Measurements from ENCODE around the gene LSP1. TPM values are rescaled to one million over a fixed set of nuclear protein-coding genes. Genes with fewer than 3 reads are reported as not detected.

LSP1 gene
- total RNA-seq, 2 experiments from 2014 or later: 228 to 232 TPM

- H3K27me3 ChIP-seq (ENCODE audit: control insufficient read depth in 1 of 2, insufficient read depth in 2 of 2, low read length in 2 of 2): no peaks in the 10 kb centered on the region
- Mint-ChIP-seq H3K36me3 (ENCODE audit: low read depth) (no peaks in the 10 kb centered on the region), H3K4me3 (no peak overlapping the region), H3K27me3 (peaks cover 12% of the 10 kb centered on the region), H3K27ac (no peak overlapping the region), H3K9me3 (no peaks in the 10 kb centered on the region), H3K4me1 (ENCODE audit: low read depth) (peaks cover 11% of the 10 kb centered on the region)
- no peaks in the 10 kb centered on the region for H3K9me3 ChIP-seq (ENCODE audit: control insufficient read depth in 1 of 2, insufficient read depth in 1 of 2, low read length in 2 of 2)
- no peak for ATAC-seq (ENCODE audit: poor library complexity)
- no peak overlapping the region for H3K27ac ChIP-seq (ENCODE audit: low read depth in 1 of 2, low read length in 2 of 2)
- intact Hi-C loops (cut with DNase I, micrococcal nuclease): loop anchor here in 1 of 2 experiments (1.0 to 5.0 kb wide), 2 partner anchors 24 to 35 kb away; no protein-coding TSS in a partner anchor
- POLR2A ChIA-PET: interaction anchor here (0.9 to 2.8 kb wide), 7 partner anchors 27 to 68 kb away, joined by 3 to 40 read pairs (median 7); partner anchors contain the start of genes LSP1 and PRR33
- peaks cover 29% of the 10 kb centered on the region for H3K4me1 ChIP-seq (ENCODE audit: insufficient read depth, low read length)
- H3K4me3 ChIP-seq (ENCODE audit: low read length): no peak overlapping the region
- no peaks in the 10 kb centered on the region for H3K36me3 ChIP-seq (ENCODE audit: insufficient read depth, low read length)
- DNase-seq: peak in 3 of 14 experiments; percentile 9 to 38 (median 14)
- CTCF ChIA-PET: no interaction called here
- TF ChIP-seq, protein P1, sequence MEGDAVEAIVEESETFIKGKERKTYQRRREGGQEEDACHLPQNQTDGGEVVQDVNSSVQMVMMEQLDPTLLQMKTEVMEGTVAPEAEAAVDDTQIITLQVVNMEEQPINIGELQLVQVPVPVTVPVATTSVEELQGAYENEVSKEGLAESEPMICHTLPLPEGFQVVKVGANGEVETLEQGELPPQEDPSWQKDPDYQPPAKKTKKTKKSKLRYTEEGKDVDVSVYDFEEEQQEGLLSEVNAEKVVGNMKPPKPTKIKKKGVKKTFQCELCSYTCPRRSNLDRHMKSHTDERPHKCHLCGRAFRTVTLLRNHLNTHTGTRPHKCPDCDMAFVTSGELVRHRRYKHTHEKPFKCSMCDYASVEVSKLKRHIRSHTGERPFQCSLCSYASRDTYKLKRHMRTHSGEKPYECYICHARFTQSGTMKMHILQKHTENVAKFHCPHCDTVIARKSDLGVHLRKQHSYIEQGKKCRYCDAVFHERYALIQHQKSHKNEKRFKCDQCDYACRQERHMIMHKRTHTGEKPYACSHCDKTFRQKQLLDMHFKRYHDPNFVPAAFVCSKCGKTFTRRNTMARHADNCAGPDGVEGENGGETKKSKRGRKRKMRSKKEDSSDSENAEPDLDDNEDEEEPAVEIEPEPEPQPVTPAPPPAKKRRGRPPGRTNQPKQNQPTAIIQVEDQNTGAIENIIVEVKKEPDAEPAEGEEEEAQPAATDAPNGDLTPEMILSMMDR (IDR thresholded peaks at IDR 0.05): no peak
Observed at GRCh38 chr11:1916986-1917522, 64.2 kb downstream of the LSP1 start.

GRCh38 chr11:1917523-1918435 is 64.9 kb downstream of the LSP1 start:
- H3K36me3 ChIP-seq (ENCODE audit: insufficient read depth, low read length): no peaks in the 10 kb centered on the region
- POLR2A ChIA-PET: interaction anchor here (1.1 to 2.8 kb wide), 6 partner anchors 28 to 67 kb away, joined by 3 to 40 read pairs (median 8); partner anchors contain the start of genes LSP1 and PRR33
- Mint-ChIP-seq H3K27me3 (peaks cover 12% of the 10 kb centered on the region), H3K9me3 (no peaks in the 10 kb centered on the region), H3K36me3 (ENCODE audit: low read depth) (no peaks in the 10 kb centered on the region), H3K4me1 (ENCODE audit: low read depth) (peaks cover 11% of the 10 kb centered on the region), H3K4me3 (no peak overlapping the region), H3K27ac (no peak overlapping the region)
- CTCF ChIA-PET: interaction anchor here (0.7 kb wide), 1 partner anchor 35 kb away, joined by 4 read pairs; no protein-coding TSS in a partner anchor
- H3K27ac ChIP-seq (ENCODE audit: low read depth in 1 of 2, low read length in 2 of 2): no peak overlapping the region
- TF ChIP-seq, protein P1 (IDR thresholded peaks at IDR 0.05): peak; percentile 23
- intact Hi-C loops (cut with DNase I, micrococcal nuclease): loop anchor here in 1 of 2 experiments (2.0 to 5.0 kb wide), 2 partner anchors 35 to 81 kb away; no protein-coding TSS in a partner anchor
- peak; percentile 54 for ATAC-seq (ENCODE audit: poor library complexity)
- no peak overlapping the region for H3K4me3 ChIP-seq (ENCODE audit: low read length)
- DNase-seq: peak in 5 of 14 experiments; percentile 12 to 48 (median 33)
- H3K27me3 ChIP-seq (ENCODE audit: control insufficient read depth in 1 of 2, insufficient read depth in 2 of 2, low read length in 2 of 2): no peaks in the 10 kb centered on the region
- H3K4me1 ChIP-seq (ENCODE audit: insufficient read depth, low read length): peaks cover 29% of the 10 kb centered on the region
- H3K9me3 ChIP-seq (ENCODE audit: control insufficient read depth in 1 of 2, insufficient read depth in 1 of 2, low read length in 2 of 2): no peaks in the 10 kb centered on the region

DNA sequence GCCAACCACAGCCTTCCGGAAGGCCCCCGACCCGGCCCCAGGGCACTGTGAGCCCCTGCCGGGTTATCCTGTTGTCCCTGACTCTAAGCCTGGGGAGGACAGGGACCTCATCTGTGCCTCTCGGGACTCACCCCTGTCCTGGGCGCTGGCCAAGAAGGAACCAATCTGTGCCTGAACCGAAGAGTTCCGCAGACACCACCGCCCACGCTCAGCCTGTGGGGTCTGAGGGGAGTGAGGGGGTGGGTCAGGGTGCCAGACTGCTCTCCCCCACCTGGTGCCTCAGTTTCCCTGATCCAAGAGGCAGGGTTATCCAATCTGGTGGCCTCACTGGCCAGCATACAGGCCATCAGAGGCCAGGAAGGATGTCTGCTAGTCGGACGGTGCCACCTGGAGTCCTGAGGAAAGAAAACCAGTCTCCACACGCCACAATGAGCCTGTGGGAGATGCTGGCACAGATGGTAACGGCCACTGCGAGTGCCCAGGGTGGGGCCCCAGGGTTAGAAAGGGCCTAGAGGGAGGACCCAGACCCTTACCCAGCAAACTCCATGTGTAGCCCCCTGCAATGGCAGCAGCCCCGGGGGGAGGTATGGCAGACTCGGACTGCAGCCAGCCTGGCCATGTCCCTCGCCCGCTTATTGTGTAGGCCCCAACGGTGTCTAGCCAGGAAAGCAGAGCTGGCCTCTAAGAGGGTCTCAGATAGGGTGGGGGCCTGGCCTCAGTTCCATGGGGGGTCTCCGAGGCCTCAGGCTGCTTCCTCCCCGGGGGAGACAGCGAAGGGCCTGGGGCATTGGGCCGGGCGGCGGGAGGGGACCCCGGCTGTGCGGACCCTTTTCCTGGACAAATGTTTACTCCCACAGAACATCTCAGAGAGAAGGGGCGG is 65.8 kb downstream of the LSP1 start:
- intact Hi-C loops (cut with DNase I, micrococcal nuclease): loop anchor here in 1 of 2 experiments (2.0 to 5.0 kb wide), 2 partner anchors 36 to 82 kb away; no protein-coding TSS in a partner anchor
- Mint-ChIP-seq H3K4me3 (no peak overlapping the region), H3K36me3 (ENCODE audit: low read depth) (no peaks in the 10 kb centered on the region), H3K4me1 (ENCODE audit: low read depth) (peaks cover 14% of the 10 kb centered on the region), H3K27me3 (peaks cover 15% of the 10 kb centered on the region), H3K27ac (no peak overlapping the region), H3K9me3 (no peaks in the 10 kb centered on the region)
- TF ChIP-seq, protein P1 (IDR thresholded peaks at IDR 0.05): no peak
- peaks cover 29% of the 10 kb centered on the region for H3K4me1 ChIP-seq (ENCODE audit: insufficient read depth, low read length)
- H3K9me3 ChIP-seq (ENCODE audit: control insufficient read depth in 1 of 2, insufficient read depth in 1 of 2, low read length in 2 of 2): no peaks in the 10 kb centered on the region
- no peaks in the 10 kb centered on the region for H3K27me3 ChIP-seq (ENCODE audit: control insufficient read depth in 1 of 2, insufficient read depth in 2 of 2, low read length in 2 of 2)
- POLR2A ChIA-PET: interaction anchor here (1.5 to 2.8 kb wide), 3 partner anchors 29 to 68 kb away, joined by 4 to 40 read pairs (median 9); partner anchors contain the start of gene PRR33
- no peak overlapping the region for H3K27ac ChIP-seq (ENCODE audit: low read depth in 1 of 2, low read length in 2 of 2)
- CTCF ChIA-PET: no interaction called here
- ATAC-seq (ENCODE audit: poor library complexity) (no peak), DNase-seq (peak in 1 of 14 experiments; percentile 34)
- H3K36me3 ChIP-seq (ENCODE audit: insufficient read depth, low read length): no peaks in the 10 kb centered on the region
- H3K4me3 ChIP-seq (ENCODE audit: low read length): no peak overlapping the region
